Measurements from ENCODE around the gene EVI5L. TPM values are rescaled to one million over a fixed set of nuclear protein-coding genes. Genes with fewer than 3 reads are reported as not detected.

EVI5L gene
- total and polyA plus RNA-seq, 2 of the 8 experiments (the other 6 are each of a cell fraction or from before 2014, with no cell fraction given) = 7.2 to 11.0 TPM

- no peak overlapping the region for H4K8ac ChIP-seq (ENCODE audit: extremely low read depth, insufficient read depth, low read length)
- FAIRE-seq (no peak), DNase-seq (ENCODE audit: low read depth in 1 of 2, low spot score in 2 of 2) (peak; percentile 39 to 74)
- no peak overlapping the region for H3K4ac ChIP-seq (replicated peaks; ENCODE audit: insufficient read length, low read depth, low read length)
- H4K20me1 ChIP-seq (replicated peaks in 1 of 2; ENCODE audit: control insufficient read depth in 1 of 2, insufficient read depth in 2 of 2, low read length in 2 of 2) = peaks cover 0 to 1% of the 10 kb centered on the region in 2 experiments
- 0 out of 8 replicates have a peak overlapping the region, but pooled peaks of 1 of the 4 experiments have one; percentile 8 for H3K4me3 ChIP-seq (ENCODE audit: extremely low read depth in 1 of 4, insufficient read depth in 2 of 4, low read depth in 3 of 4, low read length in 4 of 4)
- no peak overlapping the region for H4K5ac ChIP-seq (ENCODE audit: insufficient read length, low read depth, low read length)
- no peak overlapping the region for H3K23ac ChIP-seq (ENCODE audit: insufficient read length)
- H3K4me2 ChIP-seq (ENCODE audit: insufficient read depth in 1 of 2, low read depth in 2 of 2, low read length in 2 of 2) = peak overlapping the region in 1 of 2 experiments; percentile 43; a peak in 2 of 4 replicates
- H4K91ac ChIP-seq (replicated peaks; ENCODE audit: insufficient read length, low read length) = no peak overlapping the region
- no peak overlapping the region for H3K14ac ChIP-seq (ENCODE audit: insufficient read length)
- 39% methylated on average over 6 of the region's 10 CpGs; no CpG with 5 or more reads in 1 of the 2 experiments for WGBS, 2 experiments (ENCODE audit: extremely low coverage in 1 of 2, insufficient coverage in 1 of 2, insufficient read length in 1 of 2, insufficient replicate concordance in 2 of 2, low coverage in 1 of 2, low lambda C conversion rate in 2 of 2, missing lambda C conversion rate in 1 of 2)
- H3K36me3 ChIP-seq (ENCODE audit: control insufficient read depth in 2 of 4, insufficient read depth in 4 of 4, low read length in 3 of 4) = no peaks in the 10 kb centered on the region
- no peak overlapping the region for H3K27ac ChIP-seq (ENCODE audit: low read depth, low read length)
- no peaks in the 10 kb centered on the region for H3K9me3 ChIP-seq (ENCODE audit: insufficient read depth in 2 of 2, low read depth in 1 of 2, low read length in 1 of 2)
- H2AK5ac ChIP-seq (ENCODE audit: low read depth, low read length) = no peak overlapping the region
- H3K9ac ChIP-seq (replicated peaks in 1 of 4; ENCODE audit: extremely low read depth in 1 of 4, low read depth in 3 of 4, low read length in 3 of 4) = no peak overlapping the region; a peak in 1 of 7 replicates
- no peak overlapping the region for H3K18ac ChIP-seq (ENCODE audit: extremely low read depth, low read length)
- no peak overlapping the region for H2BK20ac ChIP-seq (ENCODE audit: low read length)
- H3K56ac ChIP-seq (replicated peaks; ENCODE audit: insufficient read length, low read depth, low read length) = no peak overlapping the region
- no peaks in the 10 kb centered on the region for H3K79me1 ChIP-seq (ENCODE audit: low read depth, low read length)
- H3K27me3 ChIP-seq (replicated peaks in 1 of 4; ENCODE audit: control insufficient read depth in 3 of 4, extremely low read depth in 1 of 4, insufficient read depth in 3 of 4, low read length in 3 of 4) = peaks cover 0 to 3% (median 2%) of the 10 kb centered on the region in 4 experiments; a peak in 1 of 7 replicates
- H2AFZ ChIP-seq (ENCODE audit: low read length) = no peak overlapping the region
- no peaks in the 10 kb centered on the region; the same call in 1 of the 2 replicates for H3K23me2 ChIP-seq (ENCODE audit: low read depth, low read length)
- no peaks in the 10 kb centered on the region for H3K79me2 ChIP-seq (ENCODE audit: control insufficient read depth in 1 of 2, insufficient read depth in 2 of 2, low read length in 2 of 2)
- H2BK15ac ChIP-seq (ENCODE audit: low read length) = no peak overlapping the region
- peaks cover 0 to 8% (median 6%) of the 10 kb centered on the region in 4 experiments; a peak in 5 of 7 replicates for H3K4me1 ChIP-seq (replicated peaks in 1 of 4; ENCODE audit: control insufficient read depth in 3 of 4, insufficient read depth in 4 of 4, low read length in 3 of 4)
- H2BK12ac ChIP-seq (ENCODE audit: low read depth, low read length) = no peak overlapping the region
- no peak overlapping the region for H2BK5ac ChIP-seq (ENCODE audit: low read depth, low read length)
- ChIA-PET POLR2A (ENCODE audit: partially characterized antibody) (interaction anchor here (0.7 to 1.7 kb wide), 5 partner anchors 21 to 189 kb away, joined by 3 to 4 read pairs (median 3); partner anchors contain the start of gene TRAPPC5), CTCF (ENCODE audit: partially characterized antibody) (interaction anchor here (0.5 to 3.6 kb wide), 29 partner anchors 12 to 326 kb away, joined by 3 to 19 read pairs (median 4); partner anchors contain the start of genes CD209 and TRAPPC5)
- H2BK120ac ChIP-seq (replicated peaks; ENCODE audit: low read depth, low read length) = no peak overlapping the region
- TF ChIP-seq SIN3A (conservative IDR thresholded peaks at IDR 0.05 in 1 of 2, IDR thresholded peaks at IDR 0.05 in 1 of 2; ENCODE audit: low read depth in 1 of 2, low read length in 2 of 2) (no peak), TCF12 (IDR thresholded peaks at IDR 0.05; ENCODE audit: low read depth, low read length) (no peak), SUZ12 (IDR thresholded peaks at IDR 0.05; ENCODE audit: low read length) (no peak), NRF1 (IDR thresholded peaks at IDR 0.05; ENCODE audit: low read depth, low read length) (no peak), JUN (IDR thresholded peaks at IDR 0.05; ENCODE audit: low read depth, low read length) (no peak), MAFK (IDR thresholded peaks at IDR 0.05; ENCODE audit: low read depth, low read length) (no peak), CTCF (IDR thresholded peaks at IDR 0.05; ENCODE audit: control extremely low read depth in 1 of 3, insufficient read depth in 1 of 3, low read depth in 1 of 3, low read length in 3 of 3) (peak; percentile 55 to 68 (median 60)), TAF1 (IDR thresholded peaks at IDR 0.05; ENCODE audit: low read depth, low read length) (no peak), GTF2F1 (IDR thresholded peaks at IDR 0.05; ENCODE audit: borderline replicate concordance, low read depth, low read length) (no peak), KDM4A (IDR thresholded peaks at IDR 0.05; ENCODE audit: low read depth, low read length, severe bottlenecking) (no peak), POLR2A (IDR thresholded peaks at IDR 0.05; ENCODE audit: control extremely low read depth in 1 of 2, low read depth in 2 of 2, low read length in 2 of 2) (no peak)
Measured at GRCh38 chr19:7831452-7831851, 1.4 kb downstream of the EVI5L start.
